ENCODE results near the gene ZNF580. TPM values are rescaled to one million over a fixed set of nuclear protein-coding genes. Genes with fewer than 3 reads are reported as not detected.

The ZNF580 gene
- total and polyA plus RNA-seq, 2 of the 13 experiments (the other 11 are each of a cell fraction or from before 2014, with no cell fraction given), result 4.4 to 6.0 TPM

GRCh38 chr19:55683449-55684261, 42.9 kb downstream of the ZNF580 start (continued):
- TF ChIP-seq ZNF33A (CRISPR knock-in tag; IDR thresholded peaks at IDR 0.05; ENCODE audit: borderline replicate concordance), result no peak
- no peak for TF ChIP-seq DR1 (CRISPR knock-in tag; IDR thresholded peaks at IDR 0.05)
- TF ChIP-seq MBD4 (IDR thresholded peaks at IDR 0.05; ENCODE audit: borderline replicate concordance, low read length), result no peak
- 0 out of 2 replicates have a peak, but pooled peaks have one; percentile 37 for TF ChIP-seq ZNF138 (CRISPR knock-in tag; IDR thresholded peaks at IDR 0.05; ENCODE audit: low read depth)
- 0 out of 2 replicates have a peak, but pooled peaks have one; percentile 2 for TF ChIP-seq ZNF501 (CRISPR knock-in tag; IDR thresholded peaks at IDR 0.05)
- no peak for TF ChIP-seq ARNT2 (CRISPR knock-in tag; IDR thresholded peaks at IDR 0.05; ENCODE audit: low read depth)
- TF ChIP-seq FOXO1 (CRISPR knock-in tag; IDR thresholded peaks at IDR 0.05), result no peak; the same call in 1 of the 2 replicates
- TF ChIP-seq ZNF878 (CRISPR knock-in tag; IDR thresholded peaks at IDR 0.05), result no peak
- TF ChIP-seq ZNF546 (CRISPR knock-in tag; conservative IDR thresholded peaks at IDR 0.05), result no peak
- no peak for TF ChIP-seq REL (CRISPR knock-in tag; conservative IDR thresholded peaks at IDR 0.05)
- TF ChIP-seq RNF219 (CRISPR knock-in tag; IDR thresholded peaks at IDR 0.05), result no peak
- peak; percentile 75 for TF ChIP-seq ZNF18 (CRISPR knock-in tag; IDR thresholded peaks at IDR 0.05; ENCODE audit: insufficient replicate concordance)
- TF ChIP-seq CENPX (CRISPR knock-in tag; IDR thresholded peaks at IDR 0.05), result no peak
- no peak for TF ChIP-seq ELF4 (CRISPR knock-in tag; IDR thresholded peaks at IDR 0.05; ENCODE audit: borderline replicate concordance)
- 0 out of 2 replicates have a peak, but pooled peaks have one; percentile 10 for TF ChIP-seq SP4 (CRISPR knock-in tag; IDR thresholded peaks at IDR 0.05)
- TF ChIP-seq ZNF597 (CRISPR knock-in tag; IDR thresholded peaks at IDR 0.05), result no peak
- TF ChIP-seq THAP7 (CRISPR knock-in tag; IDR thresholded peaks at IDR 0.05), result no peak
- no peak for TF ChIP-seq BRCA1 (CRISPR knock-in tag; IDR thresholded peaks at IDR 0.05)
- TF ChIP-seq CHCHD3 (CRISPR knock-in tag; IDR thresholded peaks at IDR 0.05), result no peak
- TF ChIP-seq ZNF552 (CRISPR knock-in tag; IDR thresholded peaks at IDR 0.05; ENCODE audit: borderline replicate concordance), result no peak
- no peak for TF ChIP-seq ZNF563 (CRISPR knock-in tag; IDR thresholded peaks at IDR 0.05)
- no peak for TF ChIP-seq SP5 (CRISPR knock-in tag; IDR thresholded peaks at IDR 0.05; ENCODE audit: borderline replicate concordance, low read depth)
- TF ChIP-seq MAX (IDR thresholded peaks at IDR 0.05), result peak; percentile 78
